Uterus (tissue), 4 donors: ENCODE measurements around the gene EFCAB13. TPM values are rescaled to one million over a fixed set of nuclear protein-coding genes. Genes with fewer than 3 reads are reported as not detected.

ENCODE experiments used
- DNase-seq, 2 donors: peaks; one replicate each; pipeline ENCODE4 v3.0.0-alpha.2; 2019 to 2020
- H3K27ac ChIP-seq, 2 donors: fragments of 200-600 bp; sonication (generic); 1 replicate in 1 of 2; 2 replicates in 1 of 2; pipeline ENCODE4 v1.5.1; 2016 to 2018
- H3K27me3 ChIP-seq, 2 donors: fragments of 200-600 bp; sonication (generic); one replicate each; pipeline ENCODE4 v1.5.1; 2018 to 2019; ENCODE audit warnings: control low read depth in 1 of 2
- H3K36me3 ChIP-seq, 2 donors: fragments of 200-600 bp; sonication (generic); one replicate each; pipeline ENCODE4 v1.5.1; 2019; ENCODE audit warnings: control low read depth in 1 of 2
- H3K4me1 ChIP-seq, 2 donors: fragments of 200-600 bp; sonication (generic); one replicate each; pipeline ENCODE4 v1.5.1; 2018 to 2019; ENCODE audit warnings: control low read depth in 1 of 2
- H3K4me3 ChIP-seq, 2 donors: fragments of 200-600 bp; sonication (generic); 1 replicate in 1 of 2; 2 replicates in 1 of 2; pipeline ENCODE4 v1.5.1; 2018 to 2019; ENCODE audit warnings: mild to moderate bottlenecking in 1 of 2
- H3K9me3 ChIP-seq, 2 donors: fragments of 200-600 bp; sonication (generic); one replicate each; pipeline ENCODE4 v1.5.1; 2019; ENCODE audit warnings: control low read depth in 1 of 2
- POLR2A ChIP-seq, 2 donors: fragments of 450-650 bp; IDR thresholded peaks; one replicate each; pipeline ENCODE4 v1.6.1; 2016; ENCODE audit warnings: antibody characterized with exemption in 2 of 2, mild to moderate bottlenecking in 1 of 2, moderate library complexity in 1 of 2
- intact Hi-C: fragments of 100-400 bp; cut with DNase I; formaldehyde crosslinking; loops from one replicate; pipeline ENCODE4 v1.15.1; 2023; ENCODE audit warnings: low total_unique reads
- total RNA-seq, 4 donors: library from RNA; depleted of rRNA in 3 of 4; stranded (reverse); fragments of >200 nt in 3 of 4; gene quantifications; one replicate each; pipeline versions ENCODE4 v1.1.0 to v1.2.4, GENCODE V29; 2014 to 2023
- TF ChIP-seq, protein P1 (sequence below), 4 experiments: fragments of 200-600 bp in 2 of 4; fragments of 450-650 bp in 2 of 4; sonication (generic) in 2 of 4; IDR thresholded peaks; one replicate each; pipeline ENCODE4 v1.5.1; 2016 to 2019; ENCODE audit warnings: antibody characterized with exemption in 4 of 4, mild to moderate bottlenecking in 2 of 4, moderate library complexity in 1 of 4
- donor health status: DM: yes; HTN: yes; CAD: no.

EFCAB13 gene
- total RNA-seq, 4 donors from 2014 or later: 9.2 to 22.8 (median 14.5) TPM

DNA sequence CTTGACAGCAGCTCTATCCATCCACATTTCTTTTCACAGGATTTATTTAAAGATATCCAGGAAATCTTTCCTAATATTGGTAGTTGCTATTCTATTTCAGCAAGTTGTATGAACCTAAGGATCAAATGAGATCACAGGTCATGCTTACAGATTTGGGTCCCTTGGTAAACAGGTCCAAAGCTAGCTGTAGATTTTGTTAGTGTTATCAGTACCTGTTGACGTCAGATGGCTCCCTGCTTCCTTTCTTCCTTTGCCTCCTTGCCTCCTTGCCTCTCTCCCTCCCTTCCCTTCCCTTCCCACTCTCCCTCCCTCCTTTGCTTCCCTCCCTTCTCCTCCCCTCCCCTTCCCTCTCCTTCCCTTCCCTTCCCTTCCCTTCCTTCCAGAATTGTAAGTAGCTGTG, 76.6 kb downstream of the EFCAB13 start:
- no peaks in the 10 kb centered on the region for H3K9me3 ChIP-seq
- TF ChIP-seq, protein P1, sequence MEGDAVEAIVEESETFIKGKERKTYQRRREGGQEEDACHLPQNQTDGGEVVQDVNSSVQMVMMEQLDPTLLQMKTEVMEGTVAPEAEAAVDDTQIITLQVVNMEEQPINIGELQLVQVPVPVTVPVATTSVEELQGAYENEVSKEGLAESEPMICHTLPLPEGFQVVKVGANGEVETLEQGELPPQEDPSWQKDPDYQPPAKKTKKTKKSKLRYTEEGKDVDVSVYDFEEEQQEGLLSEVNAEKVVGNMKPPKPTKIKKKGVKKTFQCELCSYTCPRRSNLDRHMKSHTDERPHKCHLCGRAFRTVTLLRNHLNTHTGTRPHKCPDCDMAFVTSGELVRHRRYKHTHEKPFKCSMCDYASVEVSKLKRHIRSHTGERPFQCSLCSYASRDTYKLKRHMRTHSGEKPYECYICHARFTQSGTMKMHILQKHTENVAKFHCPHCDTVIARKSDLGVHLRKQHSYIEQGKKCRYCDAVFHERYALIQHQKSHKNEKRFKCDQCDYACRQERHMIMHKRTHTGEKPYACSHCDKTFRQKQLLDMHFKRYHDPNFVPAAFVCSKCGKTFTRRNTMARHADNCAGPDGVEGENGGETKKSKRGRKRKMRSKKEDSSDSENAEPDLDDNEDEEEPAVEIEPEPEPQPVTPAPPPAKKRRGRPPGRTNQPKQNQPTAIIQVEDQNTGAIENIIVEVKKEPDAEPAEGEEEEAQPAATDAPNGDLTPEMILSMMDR (IDR thresholded peaks at IDR 0.05): no peak
- no peaks in the 10 kb centered on the region for H3K27me3 ChIP-seq
- no peak overlapping the region for H3K27ac ChIP-seq
- H3K36me3 ChIP-seq: no peaks in the 10 kb centered on the region
- intact Hi-C loops: no loop called here
- H3K4me3 ChIP-seq: no peak overlapping the region
- H3K4me1 ChIP-seq: no peaks in the 10 kb centered on the region
- no peak for DNase-seq

DNA sequence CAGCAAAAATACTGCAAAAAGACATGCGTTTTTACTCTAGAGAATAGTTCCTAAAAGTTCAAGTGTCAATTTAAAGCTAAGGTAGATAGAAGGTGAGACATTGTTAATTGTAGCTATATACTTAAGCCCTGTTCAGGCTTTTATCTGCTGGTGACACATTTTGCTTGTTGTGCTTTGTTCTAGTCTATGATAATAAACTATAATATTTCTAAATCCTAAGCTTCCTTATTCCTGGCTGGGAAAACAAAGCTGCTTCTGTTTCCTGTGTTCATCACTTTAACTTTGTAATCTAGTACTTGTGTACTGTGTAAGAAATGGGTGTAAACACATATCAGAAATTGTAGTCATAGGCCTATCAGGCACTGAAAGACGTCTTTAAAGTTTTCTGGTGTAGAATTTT, 77.3 kb downstream of the EFCAB13 start:
- DNase-seq: no peak
- H3K27ac ChIP-seq: no peak overlapping the region
- H3K36me3 ChIP-seq: no peaks in the 10 kb centered on the region
- H3K4me3 ChIP-seq: no peak overlapping the region
- no peaks in the 10 kb centered on the region for H3K27me3 ChIP-seq
- intact Hi-C loops: no loop called here
- TF ChIP-seq, protein P1 (IDR thresholded peaks at IDR 0.05): no peak
- no peak for TF ChIP-seq POLR2A (IDR thresholded peaks at IDR 0.05)
- no peaks in the 10 kb centered on the region for H3K4me1 ChIP-seq
- no peaks in the 10 kb centered on the region for H3K9me3 ChIP-seq

DNA sequence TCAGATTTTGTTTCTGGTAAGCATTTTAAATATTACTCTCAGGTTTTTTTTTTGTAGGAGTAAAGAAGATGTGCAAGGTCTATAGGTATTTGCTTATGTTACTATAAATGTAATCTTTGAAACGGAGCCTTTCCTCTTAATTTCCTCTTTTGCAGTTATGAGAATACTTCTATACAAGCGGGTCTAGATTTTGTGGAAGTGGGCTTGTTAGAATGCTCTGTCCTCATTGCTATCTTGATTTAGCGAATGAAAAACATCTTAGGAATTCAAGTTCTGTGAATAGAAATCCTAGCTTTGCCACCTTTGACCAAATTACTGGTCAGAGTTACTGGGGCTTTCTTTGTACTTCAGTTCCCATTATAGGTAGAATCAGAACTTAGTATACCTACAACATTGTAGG, 80.3 kb downstream of the EFCAB13 start:
- intact Hi-C loops: no loop called here
- TF ChIP-seq POLR2A (IDR thresholded peaks at IDR 0.05): no peak
- TF ChIP-seq, protein P1 (IDR thresholded peaks at IDR 0.05): no peak

DNA sequence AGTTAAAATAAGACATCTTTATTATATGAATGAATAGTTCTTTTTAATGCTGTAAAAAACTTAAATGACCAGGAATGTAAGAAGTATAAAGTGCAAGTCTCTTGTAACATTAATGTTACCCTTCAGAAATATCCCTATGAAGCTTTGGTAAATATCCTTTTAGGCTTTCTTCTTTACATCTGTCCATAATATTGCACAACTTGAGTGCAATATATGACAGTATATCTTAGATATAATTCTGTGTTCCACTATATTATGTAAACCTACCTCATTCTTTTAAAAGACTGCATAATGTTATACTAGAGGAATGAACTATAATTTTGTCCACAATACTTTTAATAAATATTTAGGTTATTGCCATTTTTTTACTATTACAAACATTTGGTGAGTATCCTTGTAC, 81.1 kb downstream of the EFCAB13 start:
- intact Hi-C loops: no loop called here
- Histone ChIP-seq H3K36me3 (no peaks in the 10 kb centered on the region), H3K27ac (no peak overlapping the region), H3K4me1 (no peaks in the 10 kb centered on the region), H3K4me3 (no peak overlapping the region), H3K9me3 (no peaks in the 10 kb centered on the region), H3K27me3 (no peaks in the 10 kb centered on the region)
- no peak for TF ChIP-seq POLR2A (IDR thresholded peaks at IDR 0.05)
- TF ChIP-seq, protein P1 (IDR thresholded peaks at IDR 0.05): no peak
- DNase-seq: no peak

More for the DNA sequence above, 80.3 kb downstream of the EFCAB13 start:
- no peak overlapping the region for H3K27ac ChIP-seq
- H3K36me3 ChIP-seq: no peaks in the 10 kb centered on the region
- H3K4me3 ChIP-seq: no peak overlapping the region
- no peaks in the 10 kb centered on the region for H3K27me3 ChIP-seq
- H3K9me3 ChIP-seq: no peaks in the 10 kb centered on the region
- DNase-seq: no peak
- H3K4me1 ChIP-seq: no peaks in the 10 kb centered on the region

DNA sequence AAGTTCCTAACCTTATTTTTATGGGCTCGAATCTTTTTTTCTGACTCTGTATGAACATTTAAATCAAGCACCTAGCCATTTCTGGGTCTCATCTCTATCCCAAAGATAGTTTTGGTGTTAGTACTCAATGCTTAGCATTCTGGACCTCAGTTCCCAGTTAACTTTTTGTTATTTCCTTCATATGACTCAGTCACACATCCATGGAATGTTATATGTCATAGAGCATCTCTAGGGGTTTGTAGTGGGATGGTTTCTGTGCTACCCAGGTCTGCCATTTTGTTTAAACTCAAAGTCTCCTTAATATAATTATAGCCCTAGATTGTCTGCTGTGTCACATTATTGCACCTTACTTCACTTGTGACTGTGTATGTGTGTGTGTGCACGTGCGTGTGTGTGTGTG, 90.1 kb downstream of the EFCAB13 start:
- Histone ChIP-seq H3K27ac (no peak overlapping the region), H3K36me3 (no peaks in the 10 kb centered on the region), H3K4me3 (no peak overlapping the region), H3K9me3 (no peaks in the 10 kb centered on the region), H3K4me1 (no peaks in the 10 kb centered on the region), H3K27me3 (no peaks in the 10 kb centered on the region)
- DNase-seq: no peak
- intact Hi-C loops: no loop called here
- TF ChIP-seq, protein P1 (IDR thresholded peaks at IDR 0.05): no peak
- no peak for TF ChIP-seq POLR2A (IDR thresholded peaks at IDR 0.05)
